PC-3 (cell line): ENCODE results near the gene LHFPL3.

Source experiments
- CTCF ChIP-seq: fragments of 300-600 bp; sonication (generic); conservative IDR thresholded peaks from 2 replicates; pipeline ENCODE4 v1.5.1; 2017; ENCODE audit warnings: antibody characterized with exemption, low read depth, mild to moderate bottlenecking, low read length
- EZH2 ChIP-seq: fragments of 300-600 bp; sonication (generic); IDR thresholded peaks from one replicate; pipeline ENCODE4 v1.6.1; 2017; ENCODE audit warnings: antibody characterized with exemption, mild to moderate bottlenecking, low read length; ENCODE audit not compliant: unreplicated experiment

- TF ChIP-seq EZH2 (no peak), CTCF (no peak)
These were observed 103.5 kb downstream of the LHFPL3 start for GRCh38 chr7:104431930-104432329.
